GM03348 (cell line): ENCODE measurements around the gene SPON1.
"Not testable (repeated sequence)": the region's sequence is repeated elsewhere in the genome, so short reads cannot be mapped to it uniquely, and the experiment has no call there.

Experiments used
- DNase-seq: peaks from one replicate; pipeline ENCODE4 v3.0.0; 2012; ENCODE audit warnings: low spot score

The SPON1 gene

DNA sequence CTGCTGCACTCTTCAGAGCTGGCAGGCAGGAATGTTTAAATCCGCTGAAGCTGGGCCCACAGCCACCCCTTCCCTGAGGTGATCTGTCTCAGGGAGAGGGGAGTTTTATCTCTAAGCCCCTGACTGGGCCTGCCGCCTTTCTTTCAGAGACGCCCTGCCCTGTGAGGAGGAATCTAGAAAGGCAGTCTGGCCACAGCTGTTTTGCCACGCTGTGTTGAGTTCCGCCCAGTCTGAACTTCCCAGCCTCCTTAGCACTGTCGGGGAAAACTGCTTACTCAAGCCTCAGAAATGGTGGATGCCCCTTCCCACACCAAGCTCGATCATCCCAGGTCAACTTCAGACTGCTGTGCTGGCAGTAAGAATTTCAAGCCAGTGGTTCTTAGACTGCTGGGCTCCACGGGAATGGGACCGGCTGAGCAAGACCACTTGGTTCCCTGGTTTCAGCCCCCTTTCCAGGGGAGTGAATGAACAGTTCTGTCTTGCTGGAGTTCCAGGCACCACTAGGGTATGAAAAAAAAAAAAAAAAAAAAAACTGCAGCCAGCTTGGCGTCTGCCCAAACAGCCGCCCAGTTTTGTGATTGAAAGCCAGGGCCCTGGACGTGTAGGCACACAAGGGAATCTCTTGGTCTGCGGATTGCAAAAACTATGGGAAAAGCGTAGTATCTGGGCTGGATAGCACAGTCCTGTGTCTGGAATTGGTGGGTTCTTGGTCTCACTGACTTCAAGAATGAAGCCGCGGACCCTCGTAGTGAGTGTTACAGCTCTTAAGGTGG lies 127.4 kb downstream of the SPON1 start:
- no peak for DNase-seq

- not testable (repeated sequence) for DNase-seq
These were observed 128.1 kb downstream of the SPON1 start for GRCh38 chr11:14090631-14091030.

DNA sequence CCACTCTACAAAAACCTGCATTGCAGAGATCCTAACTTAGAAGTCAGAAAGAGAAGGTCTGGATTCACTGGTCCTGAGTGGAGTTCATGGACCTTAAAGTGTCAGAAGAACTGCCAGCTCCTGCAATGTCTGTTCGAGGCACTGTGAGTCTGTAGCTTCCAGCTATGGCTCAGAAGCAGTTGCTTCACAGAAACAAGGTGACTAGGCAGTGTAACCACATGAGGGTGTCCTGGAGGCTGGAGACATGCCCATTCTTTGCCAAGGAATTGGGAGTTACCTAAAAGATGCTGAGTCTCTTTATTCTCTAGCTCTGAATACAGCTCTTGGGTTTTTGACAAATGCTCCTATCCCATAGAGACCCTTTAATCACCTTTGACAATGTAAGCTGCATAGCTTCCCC lies 130.5 kb downstream of the SPON1 start:
- DNase-seq = no peak

DNA sequence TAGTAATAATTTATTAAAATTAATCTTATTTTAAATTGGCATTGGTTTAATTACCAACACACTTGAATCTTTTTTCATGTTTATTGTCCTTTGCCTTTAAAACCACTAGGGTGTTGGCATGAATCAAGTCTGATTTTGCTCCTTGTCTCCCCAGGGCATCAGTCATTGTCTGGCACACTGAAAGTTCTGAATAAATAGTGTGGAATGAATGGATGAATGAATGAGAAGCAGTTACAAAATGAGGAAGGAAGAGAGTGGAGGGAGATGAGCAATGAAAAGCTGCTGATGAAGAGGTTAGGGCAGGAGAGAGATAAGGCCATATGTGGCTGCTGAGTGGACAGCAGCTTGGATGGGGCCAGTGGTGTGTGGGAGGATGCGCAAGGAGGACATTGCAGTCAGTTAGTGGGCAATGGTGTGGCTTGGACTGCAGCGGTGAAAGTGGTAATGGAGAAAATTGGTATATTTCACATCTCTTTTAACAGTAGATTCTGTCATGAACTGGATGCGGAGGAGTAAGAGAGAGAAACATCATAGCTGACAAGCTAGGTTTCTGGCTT lies 132.0 kb downstream of the SPON1 start:
- no peak for DNase-seq

DNA sequence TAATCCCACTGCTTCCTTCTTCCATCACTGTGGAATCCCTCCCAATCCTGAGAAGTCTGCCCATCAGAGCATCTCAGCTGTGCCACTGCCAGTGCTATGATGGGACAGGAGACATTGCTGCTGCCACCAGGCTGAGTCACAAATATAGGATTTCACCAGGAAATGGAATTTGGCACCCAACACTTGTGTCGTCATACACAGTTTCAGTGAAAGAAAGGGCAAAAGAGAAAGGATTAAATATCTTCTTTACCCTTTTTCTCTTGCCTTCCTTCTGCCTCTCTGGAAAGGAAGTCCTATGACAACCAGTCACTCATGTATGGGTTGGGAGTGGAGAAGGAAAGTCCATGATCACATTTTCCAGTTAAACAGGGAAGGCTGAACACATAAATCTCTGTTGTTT lies 133.4 kb downstream of the SPON1 start:
- no peak for DNase-seq

DNA sequence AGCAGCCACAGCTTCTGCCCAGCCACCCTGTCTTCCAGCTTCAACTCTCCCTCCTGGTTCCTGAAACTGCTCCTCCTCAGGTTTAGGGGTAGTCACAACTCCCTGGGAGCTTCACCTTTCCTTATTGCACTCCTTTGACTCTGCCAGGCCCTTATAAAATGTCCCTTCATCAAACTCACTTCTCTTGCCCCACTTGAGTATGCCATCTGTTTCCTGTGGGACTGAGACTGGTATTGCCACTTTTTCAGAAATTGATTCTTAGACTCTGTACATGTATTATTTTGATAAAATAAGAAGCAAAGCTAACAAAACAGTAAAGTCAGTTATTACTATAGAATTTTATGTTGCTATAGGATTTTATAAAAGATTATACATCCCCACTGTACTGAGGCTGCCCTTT lies 134.1 kb downstream of the SPON1 start:
- DNase-seq = no peak

GRCh38 chr11:14101388-14101787 lies 138.9 kb downstream of the SPON1 start:
- no peak for DNase-seq

DNA sequence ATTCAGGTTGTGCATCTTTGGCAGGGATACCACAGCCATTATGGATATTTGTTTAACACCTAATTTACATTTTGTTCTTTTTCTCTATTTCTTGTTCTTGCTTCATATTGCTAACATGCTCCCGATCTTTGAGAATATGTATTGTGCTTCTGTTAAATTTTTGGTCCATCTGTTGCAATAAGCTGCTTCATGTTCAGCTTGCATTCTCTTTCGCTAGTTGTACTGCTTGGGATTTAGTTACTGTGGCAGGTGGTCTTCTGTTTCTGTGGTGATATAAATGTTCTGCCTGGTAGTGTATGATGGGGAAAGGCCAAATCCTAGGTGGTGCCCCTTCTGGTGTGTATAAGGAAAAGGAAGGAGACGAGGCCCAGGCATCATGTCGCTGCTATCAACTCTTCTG lies 140.2 kb downstream of the SPON1 start:
- DNase-seq = no peak

- no peak for DNase-seq
These were observed 142.9 kb downstream of the SPON1 start for GRCh38 chr11:14105446-14105845.

GRCh38 chr11:14106303-14107049 lies 144.0 kb downstream of the SPON1 start:
- no peak for DNase-seq

GRCh38 chr11:14107050-14107430 lies 144.5 kb downstream of the SPON1 start:
- no peak for DNase-seq

DNA sequence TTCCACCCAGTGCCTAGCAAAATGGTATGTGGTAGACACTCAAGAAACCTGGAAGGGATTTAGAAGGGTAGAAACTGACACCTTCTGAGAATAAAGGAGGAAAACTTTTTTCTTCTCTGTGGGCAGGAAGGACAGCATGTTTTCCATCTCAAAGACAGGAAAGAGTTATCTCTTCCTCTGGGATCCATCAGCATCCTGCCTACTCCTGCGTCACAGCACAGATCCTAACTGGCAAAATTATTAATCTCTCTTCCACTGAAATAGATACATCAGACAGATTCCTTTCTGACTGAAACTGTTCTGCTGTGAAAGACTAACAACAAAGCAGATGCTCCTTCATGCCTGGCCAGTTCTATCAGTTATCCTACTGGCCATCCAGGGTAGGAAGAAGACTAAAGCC lies 147.2 kb downstream of the SPON1 start:
- DNase-seq = no peak

DNA sequence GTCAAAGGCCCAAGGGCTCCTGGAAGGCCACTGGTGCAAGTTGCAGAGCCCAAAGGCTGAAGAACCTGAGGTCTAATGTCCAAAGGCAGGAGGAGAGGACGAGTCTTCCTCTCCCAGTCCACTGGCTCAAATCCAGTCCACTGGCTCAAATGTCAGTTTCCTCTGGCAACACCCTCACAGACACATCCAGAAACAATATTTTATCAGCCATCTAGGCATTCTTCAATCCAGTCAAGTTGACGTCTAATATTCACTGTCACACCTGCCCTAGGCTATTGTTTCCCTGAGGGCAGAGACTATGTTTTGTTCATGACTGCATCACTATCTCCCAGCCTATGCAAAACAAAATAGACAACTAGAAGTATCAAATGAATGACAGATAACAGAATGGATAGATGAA lies 148.1 kb downstream of the SPON1 start:
- DNase-seq = no peak

DNA sequence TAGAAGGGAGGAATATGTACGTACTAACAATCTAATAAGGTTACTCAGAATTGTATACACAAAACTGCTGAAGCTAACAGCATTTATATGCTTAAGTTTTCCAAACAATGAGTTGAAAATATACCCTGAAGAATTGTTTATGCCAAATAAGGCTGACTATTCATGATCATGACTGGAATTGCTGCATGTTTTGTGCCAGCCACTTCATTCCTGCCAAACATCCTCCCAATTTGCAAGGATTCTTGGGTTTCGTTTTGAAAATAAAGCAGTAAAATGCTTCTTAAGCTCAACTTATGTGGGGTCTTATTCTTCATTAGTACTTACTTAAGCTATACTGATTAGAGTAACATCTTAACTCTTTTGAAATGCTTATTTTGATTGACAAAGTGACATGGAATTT lies 149.0 kb downstream of the SPON1 start:
- no peak for DNase-seq

DNA sequence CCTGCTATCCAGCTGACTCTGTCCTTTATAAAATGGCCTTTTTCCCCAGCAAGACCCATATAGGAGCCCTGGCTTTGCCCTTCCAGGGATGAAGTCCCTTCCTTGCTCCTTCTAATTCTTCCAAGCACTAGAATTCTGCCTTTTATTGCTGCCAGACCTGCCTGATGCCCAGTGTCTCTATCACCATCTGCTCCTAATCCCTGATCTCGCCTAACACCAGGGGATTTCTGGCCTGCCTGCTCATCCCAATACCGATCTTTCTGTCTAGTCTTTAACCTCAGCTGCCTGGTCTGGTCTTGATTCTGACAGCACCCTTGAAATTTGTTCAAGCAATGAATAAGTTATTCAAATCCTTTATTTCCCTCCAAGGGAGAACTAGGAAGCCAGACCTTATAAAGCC lies 150.2 kb downstream of the SPON1 start:
- no peak for DNase-seq

DNA sequence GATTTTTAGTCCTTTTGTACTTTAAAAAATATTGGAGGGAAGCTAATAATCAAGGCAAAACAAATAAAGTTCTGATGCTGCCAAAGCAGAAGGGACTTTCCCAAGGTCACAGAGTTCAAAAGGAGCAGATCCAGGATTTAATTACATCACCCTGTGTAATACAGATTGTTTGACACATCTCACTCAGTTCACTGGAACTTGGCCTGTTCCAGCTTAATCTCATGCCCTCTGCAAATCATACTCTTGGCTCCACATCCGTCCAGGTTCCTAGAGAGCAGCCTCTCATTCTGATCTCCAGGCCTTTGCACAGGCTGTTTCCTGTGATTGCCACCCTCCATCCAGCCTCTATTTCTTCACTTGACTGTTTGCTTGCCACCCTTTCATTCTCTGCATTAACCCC lies 151.7 kb downstream of the SPON1 start:
- no peak for DNase-seq

GRCh38 chr11:14114786-14115185 lies 152.3 kb downstream of the SPON1 start:
- no peak for DNase-seq

- no peak for DNase-seq
These were observed 155.1 kb downstream of the SPON1 start for GRCh38 chr11:14117632-14118031.

DNA sequence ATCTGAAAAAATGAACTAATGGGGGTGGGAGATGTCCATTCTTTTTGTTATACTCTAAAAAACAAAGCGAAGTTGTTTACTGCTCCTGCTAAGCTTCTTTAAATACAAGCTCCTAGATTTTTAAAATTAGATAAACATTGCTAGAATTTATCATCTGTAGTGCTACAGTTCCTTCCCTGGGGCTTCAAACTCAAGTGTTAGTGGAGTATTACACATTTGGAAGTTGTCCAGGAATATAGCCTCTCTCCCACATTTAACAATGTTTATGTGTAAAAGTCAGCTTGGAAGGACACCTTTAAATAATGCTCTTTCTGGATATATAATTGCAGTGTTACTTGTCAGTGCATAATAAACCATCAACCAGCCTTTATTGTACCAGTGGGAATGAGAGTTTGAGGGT lies 155.5 kb downstream of the SPON1 start:
- DNase-seq = no peak

DNA sequence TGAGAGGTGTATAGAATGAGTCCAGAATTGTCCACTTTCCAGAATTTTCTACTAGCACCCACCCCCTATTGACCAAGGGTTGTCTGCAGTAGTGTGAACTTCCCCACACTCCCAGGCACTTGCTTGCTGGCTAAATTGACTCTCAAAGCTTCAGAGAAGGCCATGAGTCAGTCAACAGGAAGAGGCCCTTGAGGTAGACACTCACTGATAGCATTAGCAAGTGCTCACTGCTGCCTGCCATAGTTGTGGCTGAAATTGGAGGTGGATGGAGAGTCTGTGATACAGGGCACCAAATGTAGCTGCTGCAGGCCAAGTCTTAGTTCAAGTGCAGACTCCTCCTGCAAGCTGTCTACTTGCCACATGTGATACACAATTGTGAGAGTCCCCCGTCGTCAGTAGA lies 156.8 kb downstream of the SPON1 start:
- no peak for DNase-seq

- DNase-seq = no peak
These were observed 161.8 kb downstream of the SPON1 start for GRCh38 chr11:14124350-14124749.

DNA sequence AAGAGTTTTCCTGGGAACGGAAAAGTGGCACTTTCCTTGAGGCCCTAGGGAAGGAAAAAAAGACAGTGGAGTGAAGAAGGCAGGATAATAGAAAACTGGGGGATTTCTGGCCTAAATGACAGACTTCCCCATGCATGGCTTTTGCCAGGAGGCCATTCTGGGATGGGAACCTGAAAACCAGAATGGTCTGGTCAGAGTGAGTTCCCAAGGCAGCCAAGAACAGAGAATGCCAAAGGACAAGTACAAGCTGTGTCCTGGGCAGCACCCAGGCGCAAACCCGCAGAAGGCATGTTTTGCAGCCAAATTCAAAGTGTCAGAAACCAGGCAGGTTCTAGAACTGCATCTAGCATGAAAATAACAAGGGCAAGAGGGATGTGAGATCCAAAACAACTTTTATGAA lies 162.4 kb downstream of the SPON1 start:
- no peak for DNase-seq

DNA sequence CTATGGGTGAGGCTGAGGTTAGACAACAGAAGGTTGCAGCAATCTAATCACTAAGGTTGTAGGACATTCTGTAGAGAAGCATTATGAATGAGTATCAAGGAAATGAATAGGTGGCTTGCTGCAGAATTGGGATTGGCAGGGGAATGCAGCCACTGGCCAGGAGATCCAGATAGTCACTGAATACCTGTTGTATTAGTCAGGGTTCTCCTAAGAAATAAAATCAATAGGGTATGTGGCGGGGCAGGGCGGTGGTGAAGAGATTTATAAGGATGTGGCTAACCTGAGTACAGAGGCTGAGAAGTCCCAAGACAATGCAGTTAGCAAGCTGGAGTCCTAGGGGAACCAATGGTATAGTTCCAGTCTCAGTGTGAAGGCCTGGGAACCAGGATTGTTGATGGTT lies 163.0 kb downstream of the SPON1 start:
- no peak for DNase-seq

- DNase-seq = no peak
These were observed 165.2 kb downstream of the SPON1 start for GRCh38 chr11:14127679-14128078.
